GM12878 (cell line): ENCODE results near the gene PSME3.

Experiments
- BMI1 ChIP-seq: fragments of 450-650 bp; IDR thresholded peaks from 2 replicates; pipeline ENCODE4 v1.6.1; 2016; ENCODE audit warnings: mild to moderate bottlenecking, moderate library complexity, borderline replicate concordance
- BRCA1 ChIP-seq: IDR thresholded peaks from 2 replicates; pipeline ENCODE4 v1.6.1; 2011; ENCODE audit warnings: low read depth, low read length, improper control_type of control experiment
- CTCF ChIP-seq, 3 experiments: IDR thresholded peaks in 2 of 3; conservative IDR thresholded peaks in 1 of 3; 2 replicates each; pipeline ENCODE4 v1.5.1; 2011; ENCODE audit warnings: low read depth in 3 of 3, low read length in 3 of 3, mild to moderate bottlenecking in 3 of 3, control low read depth in 2 of 3, moderate library complexity in 2 of 3, inconsistent platforms in 1 of 3, mixed read lengths in 1 of 3; ENCODE audit not compliant: control insufficient read depth in 2 of 3, insufficient read depth in 1 of 3; ENCODE audit errors: extremely low read depth in 1 of 3
- EGR1 ChIP-seq, 2 experiments: IDR thresholded peaks; 1 replicate in 1 of 2; 2 replicates in 1 of 2; pipeline ENCODE4 v1.6.1; 2011 to 2012; ENCODE audit warnings: low read depth in 2 of 2, low read length in 2 of 2, borderline replicate concordance in 1 of 2, mild to moderate bottlenecking in 1 of 2, moderate library complexity in 1 of 2
- FOXK2 ChIP-seq: fragments of 450-650 bp; IDR thresholded peaks from 2 replicates; pipeline ENCODE4 v1.6.1; 2017; ENCODE audit warnings: mild to moderate bottlenecking, moderate library complexity
- MEF2B ChIP-seq: fragments of 450-650 bp; IDR thresholded peaks from 2 replicates; pipeline ENCODE4 v1.6.1; 2018; ENCODE audit warnings: mild to moderate bottlenecking, moderate library complexity; ENCODE audit not compliant: partially characterized antibody, poor library complexity, severe bottlenecking
- POLR2A ChIP-seq: IDR thresholded peaks from 2 replicates; pipeline ENCODE4 v1.6.1; 2011; ENCODE audit warnings: low read depth, mild to moderate bottlenecking, low read length
- POLR2AphosphoS5 ChIP-seq: IDR thresholded peaks from 2 replicates; pipeline ENCODE4 v1.6.1; 2011; ENCODE audit warnings: mild to moderate bottlenecking, low read length, inconsistent platforms
- RAD21 ChIP-seq: IDR thresholded peaks from 2 replicates; pipeline ENCODE4 v1.6.1; 2011; ENCODE audit warnings: mild to moderate bottlenecking, low read depth, low read length, moderate library complexity; ENCODE audit not compliant: insufficient read depth
- TCF7 ChIP-seq: IDR thresholded peaks from 2 replicates; pipeline ENCODE4 v1.6.1; 2014; ENCODE audit warnings: antibody characterized with exemption, borderline replicate concordance
- YY1 ChIP-seq: IDR thresholded peaks from 2 replicates; pipeline ENCODE4 v1.6.1; 2011; ENCODE audit warnings: low read depth, mild to moderate bottlenecking, low read length
- ZNF274 ChIP-seq: IDR thresholded peaks from one replicate; pipeline ENCODE4 v1.8.0; 2011; ENCODE audit not compliant: insufficient read length, insufficient read depth
- ZSCAN29 ChIP-seq: fragments of 450-650 bp; IDR thresholded peaks from 2 replicates; pipeline ENCODE4 v1.6.1; 2017; ENCODE audit warnings: mild to moderate bottlenecking, moderate library complexity
- TF ChIP-seq, protein P1 (sequence below): IDR thresholded peaks from 2 replicates; pipeline ENCODE4 v1.6.1; 2012; ENCODE audit warnings: low read length, inconsistent platforms

GRCh38 chr17:42835732-42836131 is 2.5 kb downstream of the PSME3 start:
- TF ChIP-seq BMI1, result no peak
- TF ChIP-seq BRCA1, result no peak
- no peak for TF ChIP-seq TCF7
- TF ChIP-seq RAD21, result no peak
- 0 out of 2 replicates have a peak, but pooled peaks have one; percentile 34 for TF ChIP-seq POLR2AphosphoS5
- no peak for TF ChIP-seq ZNF274
- TF ChIP-seq CTCF (IDR thresholded peaks at IDR 0.05 in 2 of 3, conservative IDR thresholded peaks at IDR 0.05 in 1 of 3; ENCODE audit: control insufficient read depth in 2 of 3, extremely low read depth in 1 of 3, insufficient read depth in 1 of 3, low read depth in 3 of 3, low read length in 3 of 3), result no peak
- TF ChIP-seq YY1, result no peak
- TF ChIP-seq FOXK2, result no peak
- TF ChIP-seq POLR2A, result no peak
- TF ChIP-seq MEF2B, result no peak
- TF ChIP-seq, protein P1, sequence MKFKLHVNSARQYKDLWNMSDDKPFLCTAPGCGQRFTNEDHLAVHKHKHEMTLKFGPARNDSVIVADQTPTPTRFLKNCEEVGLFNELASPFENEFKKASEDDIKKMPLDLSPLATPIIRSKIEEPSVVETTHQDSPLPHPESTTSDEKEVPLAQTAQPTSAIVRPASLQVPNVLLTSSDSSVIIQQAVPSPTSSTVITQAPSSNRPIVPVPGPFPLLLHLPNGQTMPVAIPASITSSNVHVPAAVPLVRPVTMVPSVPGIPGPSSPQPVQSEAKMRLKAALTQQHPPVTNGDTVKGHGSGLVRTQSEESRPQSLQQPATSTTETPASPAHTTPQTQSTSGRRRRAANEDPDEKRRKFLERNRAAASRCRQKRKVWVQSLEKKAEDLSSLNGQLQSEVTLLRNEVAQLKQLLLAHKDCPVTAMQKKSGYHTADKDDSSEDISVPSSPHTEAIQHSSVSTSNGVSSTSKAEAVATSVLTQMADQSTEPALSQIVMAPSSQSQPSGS, result no peak
- no peak for TF ChIP-seq ZSCAN29
- no peak for TF ChIP-seq EGR1 (IDR thresholded peaks at IDR 0.05; ENCODE audit: borderline replicate concordance in 1 of 2, low read depth in 2 of 2, low read length in 2 of 2)
